SK-N-SH (cell line): ENCODE results near the gene PHC2. TPM values are rescaled to one million over a fixed set of nuclear protein-coding genes. Genes with fewer than 3 reads are reported as not detected.

Experiments
- CTCF ChIA-PET: fragments of 300-600, 350-600 bp; formaldehyde crosslinking; extraction: SDS; loops from one replicate; lab custom pipeline; 2021; lab: Yijun Ruan, JAX
- POLR2A ChIA-PET: fragments of 350-600 bp; sonication (Branson Sonifier 250); formaldehyde crosslinking; extraction: SDS; loops from one replicate; lab custom pipeline; 2020; ENCODE audit warnings: antibody characterized with exemption, inconsistent platforms; lab: Yijun Ruan, JAX
- DNase-seq: peaks from one replicate; pipeline ENCODE4 v3.0.0; 2012
- H2AFZ ChIP-seq: fragments of 200-600 bp; sonication (generic); 2 replicates; pipeline ENCODE4 v1.8.1; 2016; ENCODE audit warnings: antibody characterized with exemption, mild to moderate bottlenecking, low read depth
- H3F3A ChIP-seq: fragments of 200-600 bp; sonication (generic); replicated peaks from 2 replicates; pipeline ENCODE3; 2016; ENCODE audit warnings: antibody characterized with exemption, mild to moderate bottlenecking; ENCODE audit not compliant: insufficient read depth
- H3K27ac ChIP-seq, 2 experiments: fragments of 200-500 bp in 1 of 2; fragments of 200-600 bp in 1 of 2; sonication (Bioruptor generic) in 1 of 2; sonication (generic), shearing (Covaris generic) in 1 of 2; 2 replicates each; pipeline versions ENCODE4 v1.5.1 to v1.6.1; 2014 to 2016; ENCODE audit warnings: low read depth in 2 of 2, inconsistent platforms in 1 of 2, low read length in 1 of 2, mild to moderate bottlenecking in 1 of 2, mixed read lengths in 1 of 2
- H3K27me3 ChIP-seq: fragments of 200-600 bp; sonication (generic), shearing (Covaris generic); 2 replicates; pipeline ENCODE4 v1.6.1; 2016; ENCODE audit warnings: mixed run types; ENCODE audit not compliant: insufficient read depth
- H3K36me3 ChIP-seq, 2 experiments: fragments of 200-500 bp in 1 of 2; fragments of 200-600 bp in 1 of 2; sonication (Bioruptor generic) in 1 of 2; sonication (generic) in 1 of 2; replicated peaks in 1 of 2; 2 replicates each; pipeline versions ENCODE3 to v1.5.1; 2014 to 2016; ENCODE audit warnings: low read length in 1 of 2, mild to moderate bottlenecking in 1 of 2; ENCODE audit not compliant: insufficient read depth in 2 of 2, control insufficient read depth in 1 of 2
- H3K4me1 ChIP-seq, 2 experiments: fragments of 200-500 bp in 1 of 2; fragments of 200-600 bp in 1 of 2; sonication (Bioruptor generic) in 1 of 2; sonication (generic), shearing (Covaris generic) in 1 of 2; 2 replicates each; pipeline versions ENCODE4 v1.5.1 to v1.6.1; 2014 to 2016; ENCODE audit warnings: low read depth in 1 of 2, low read length in 1 of 2, mixed run types in 1 of 2; ENCODE audit not compliant: insufficient read depth in 2 of 2, control insufficient read depth in 1 of 2
- H3K4me2 ChIP-seq: fragments of 200-600 bp; sonication (generic), shearing (Covaris generic); 2 replicates; pipeline ENCODE4 v1.6.1; 2017; ENCODE audit warnings: mixed run types
- H3K4me3 ChIP-seq, 2 experiments: fragments of 200-500 bp in 1 of 2; fragments of 200-600 bp in 1 of 2; sonication (Bioruptor generic) in 1 of 2; sonication (generic), shearing (Covaris generic) in 1 of 2; 2 replicates each; pipeline versions ENCODE4 v1.5.1 to v1.8.1; 2014 to 2016; ENCODE audit warnings: low read depth in 2 of 2, inconsistent platforms in 1 of 2, low read length in 1 of 2, mild to moderate bottlenecking in 1 of 2, mixed read lengths in 1 of 2, moderate library complexity in 1 of 2
- H3K79me2 ChIP-seq: fragments of 200-600 bp; sonication (generic); 2 replicates; pipeline ENCODE4 v1.8.1; 2017; ENCODE audit warnings: mild to moderate bottlenecking; ENCODE audit not compliant: insufficient read depth
- H3K9ac ChIP-seq: fragments of 200-600 bp; sonication (generic); 2 replicates; pipeline ENCODE4 v1.6.1; 2017; ENCODE audit warnings: mixed run types
- H3K9me2 ChIP-seq: fragments of 200-600 bp; sonication (generic); 2 replicates; pipeline ENCODE4 v1.6.1; 2017; ENCODE audit warnings: mixed run types
- H3K9me3 ChIP-seq: fragments of 200-600 bp; sonication (generic); 2 replicates; pipeline ENCODE4 v1.6.1; 2017; ENCODE audit warnings: mixed run types, mild to moderate bottlenecking, moderate library complexity
- H4K20me1 ChIP-seq: fragments of 200-600 bp; sonication (generic); 2 replicates; pipeline ENCODE4 v1.6.1; 2017; ENCODE audit warnings: mild to moderate bottlenecking, mixed run types; ENCODE audit not compliant: insufficient read depth
- CHD2 ChIP-seq: fragments of 150-350 bp; IDR thresholded peaks from 2 replicates; pipeline ENCODE4 v1.6.1; 2018; ENCODE audit warnings: low read length; ENCODE audit not compliant: partially characterized antibody
- EP300 ChIP-seq, 2 experiments: IDR thresholded peaks; 2 replicates each; pipeline versions ENCODE4 v1.4.0 to v1.6.1; 2012; ENCODE audit warnings: borderline replicate concordance in 1 of 2, low read depth in 1 of 2, low read length in 1 of 2
- FOXJ3 ChIP-seq: sonication (generic); formaldehyde crosslinking; IDR thresholded peaks from 2 replicates; pipeline ENCODE4 v1.5.1; 2020; ENCODE audit warnings: mild to moderate bottlenecking, missing genetic modification reagents
- GABPA ChIP-seq: IDR thresholded peaks from 2 replicates; pipeline ENCODE4 v1.4.0; 2012; ENCODE audit warnings: low read depth, mild to moderate bottlenecking
- GATA2 ChIP-seq: sonication (generic); formaldehyde crosslinking; IDR thresholded peaks from 2 replicates; pipeline ENCODE4 v1.5.0; 2020; ENCODE audit warnings: mild to moderate bottlenecking, missing genetic modification reagents
- MXI1 ChIP-seq: IDR thresholded peaks from 2 replicates; pipeline ENCODE4 v1.6.1; 2012; ENCODE audit warnings: mild to moderate bottlenecking, low read depth, low read length, improper control_type of control experiment
- POLR2AphosphoS5 ChIP-seq: IDR thresholded peaks from 2 replicates; pipeline ENCODE4 v1.6.1; 2012; ENCODE audit warnings: low read depth, low read length
- RXRA ChIP-seq: IDR thresholded peaks from 2 replicates; pipeline ENCODE4 v1.4.0; 2012; ENCODE audit warnings: low read depth, mild to moderate bottlenecking, borderline replicate concordance
- SIN3A ChIP-seq: IDR thresholded peaks from 2 replicates; pipeline ENCODE4 v1.6.1; 2012; ENCODE audit warnings: low read depth, mild to moderate bottlenecking, low read length, moderate library complexity, borderline replicate concordance
- TAF1 ChIP-seq: IDR thresholded peaks from 2 replicates; pipeline ENCODE4 v1.6.1; 2012; ENCODE audit warnings: low read depth, mild to moderate bottlenecking, low read length, moderate library complexity, borderline replicate concordance
- TCF12 ChIP-seq: IDR thresholded peaks from 2 replicates; pipeline ENCODE4 v1.4.0; 2012
- TEAD4 ChIP-seq: IDR thresholded peaks from 2 replicates; pipeline ENCODE4 v1.4.0; 2012; ENCODE audit warnings: mild to moderate bottlenecking, borderline replicate concordance; ENCODE audit not compliant: insufficient read depth
- WGBS: methylation state at CpG from one replicate; pipeline ENCODE4 v1.1.6; 2017; ENCODE audit warnings: low lambda C conversion rate; 5-methylcytosine and 5-hydroxymethylcytosine counted together
- polyA plus RNA-seq, 3 experiments: library from polyadenylated mRNA; depleted of rRNA; stranded (reverse); fragments of >200 nt; gene quantifications; 2 replicates each; pipeline ENCODE4 v1.2.3, GENCODE V29; 2012
- TF ChIP-seq, protein P1 (sequence below): fragments of 150-350 bp; IDR thresholded peaks from 2 replicates; pipeline ENCODE4 v1.6.1; 2017; ENCODE audit warnings: antibody characterized with exemption, low read length, low read depth, borderline replicate concordance
- TF ChIP-seq, protein P2 (sequence below): IDR thresholded peaks from 2 replicates; pipeline ENCODE4 v1.4.0; 2012; ENCODE audit warnings: low read depth, borderline replicate concordance
- TF ChIP-seq, protein P3 (sequence below): IDR thresholded peaks from 2 replicates; pipeline ENCODE4 v1.4.0; 2012; ENCODE audit warnings: low read depth
- TF ChIP-seq, protein P4 (sequence below): IDR thresholded peaks from 2 replicates; pipeline ENCODE4 v1.6.1; 2012; ENCODE audit warnings: mild to moderate bottlenecking, low read depth, low read length, moderate library complexity

PHC2 gene
- polyA plus RNA-seq, 1 of the 3 experiments (the other 2 are of a cell fraction), result 98.7 TPM

DNA sequence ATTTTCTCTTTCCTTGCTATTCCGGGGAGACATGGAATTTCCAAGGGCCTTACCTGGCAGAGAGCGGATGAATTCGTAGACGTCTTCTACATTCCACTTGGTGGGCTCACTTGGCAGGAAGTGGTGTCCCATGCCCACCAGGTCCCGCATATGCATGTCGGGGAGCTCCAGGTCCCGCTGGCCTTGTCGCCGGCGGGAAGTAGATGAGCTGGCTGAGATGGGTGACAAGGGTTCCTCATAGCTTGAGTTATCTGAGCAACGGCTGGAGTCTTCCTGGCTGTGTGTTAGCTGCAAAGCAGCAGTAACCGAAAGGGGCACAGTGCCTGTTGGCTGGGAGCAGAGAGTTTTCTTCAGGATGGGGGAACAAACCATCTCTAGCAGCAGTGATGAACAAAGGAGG lies 102.1 kb downstream of the PHC2 start:
- H3K4me3 ChIP-seq, result no peak overlapping the region
- no peaks in the 10 kb centered on the region for H3K27me3 ChIP-seq
- WGBS, result 96% methylated on average over 4 of the region's 12 CpGs
- no peak for TF ChIP-seq CHD2
- TF ChIP-seq SIN3A, result no peak
- no peak for TF ChIP-seq GATA2 (CRISPR knock-in tag)
- TF ChIP-seq POLR2AphosphoS5, result no peak; the same call in 1 of the 2 replicates
- TF ChIP-seq, protein P1, sequence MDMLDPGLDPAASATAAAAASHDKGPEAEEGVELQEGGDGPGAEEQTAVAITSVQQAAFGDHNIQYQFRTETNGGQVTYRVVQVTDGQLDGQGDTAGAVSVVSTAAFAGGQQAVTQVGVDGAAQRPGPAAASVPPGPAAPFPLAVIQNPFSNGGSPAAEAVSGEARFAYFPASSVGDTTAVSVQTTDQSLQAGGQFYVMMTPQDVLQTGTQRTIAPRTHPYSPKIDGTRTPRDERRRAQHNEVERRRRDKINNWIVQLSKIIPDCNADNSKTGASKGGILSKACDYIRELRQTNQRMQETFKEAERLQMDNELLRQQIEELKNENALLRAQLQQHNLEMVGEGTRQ, result no peak
- no peak for TF ChIP-seq MXI1
- TF ChIP-seq GABPA, result no peak
- TF ChIP-seq RXRA, result no peak
- TF ChIP-seq, protein P2, sequence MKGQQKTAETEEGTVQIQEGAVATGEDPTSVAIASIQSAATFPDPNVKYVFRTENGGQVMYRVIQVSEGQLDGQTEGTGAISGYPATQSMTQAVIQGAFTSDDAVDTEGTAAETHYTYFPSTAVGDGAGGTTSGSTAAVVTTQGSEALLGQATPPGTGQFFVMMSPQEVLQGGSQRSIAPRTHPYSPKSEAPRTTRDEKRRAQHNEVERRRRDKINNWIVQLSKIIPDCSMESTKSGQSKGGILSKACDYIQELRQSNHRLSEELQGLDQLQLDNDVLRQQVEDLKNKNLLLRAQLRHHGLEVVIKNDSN, result no peak
- TF ChIP-seq TAF1, result no peak
- no peak for TF ChIP-seq EP300 (IDR thresholded peaks at IDR 0.05; ENCODE audit: borderline replicate concordance in 1 of 2, low read depth in 1 of 2, low read length in 1 of 2)
- H3K9me2 ChIP-seq, result no peaks in the 10 kb centered on the region
- H3K79me2 ChIP-seq, result peaks cover 63% of the 10 kb centered on the region
- H3K36me3 ChIP-seq, result peaks cover 91 to 97% of the 10 kb centered on the region in 2 experiments
- ChIA-PET POLR2A (no interaction called here), CTCF (interaction anchor here (0.9 to 1.0 kb wide), 2 partner anchors 12 to 33 kb away, joined by 3 to 4 read pairs; no protein-coding TSS in a partner anchor)
- peak overlapping the region in 1 of 2 experiments; percentile 53; a peak in 2 of 4 replicates for H3K27ac ChIP-seq
- H3K4me1 ChIP-seq, result peaks cover 14 to 30% of the 10 kb centered on the region in 2 experiments; a peak in 3 of 4 replicates
- no peak for DNase-seq
- no peak overlapping the region for H2AFZ ChIP-seq
- no peak overlapping the region for H3K4me2 ChIP-seq
- H4K20me1 ChIP-seq, result peaks cover 93% of the 10 kb centered on the region
- H3K9me3 ChIP-seq, result no peaks in the 10 kb centered on the region
- peaks cover 41% of the 10 kb centered on the region for H3F3A ChIP-seq
- H3K9ac ChIP-seq, result no peak overlapping the region

DNA sequence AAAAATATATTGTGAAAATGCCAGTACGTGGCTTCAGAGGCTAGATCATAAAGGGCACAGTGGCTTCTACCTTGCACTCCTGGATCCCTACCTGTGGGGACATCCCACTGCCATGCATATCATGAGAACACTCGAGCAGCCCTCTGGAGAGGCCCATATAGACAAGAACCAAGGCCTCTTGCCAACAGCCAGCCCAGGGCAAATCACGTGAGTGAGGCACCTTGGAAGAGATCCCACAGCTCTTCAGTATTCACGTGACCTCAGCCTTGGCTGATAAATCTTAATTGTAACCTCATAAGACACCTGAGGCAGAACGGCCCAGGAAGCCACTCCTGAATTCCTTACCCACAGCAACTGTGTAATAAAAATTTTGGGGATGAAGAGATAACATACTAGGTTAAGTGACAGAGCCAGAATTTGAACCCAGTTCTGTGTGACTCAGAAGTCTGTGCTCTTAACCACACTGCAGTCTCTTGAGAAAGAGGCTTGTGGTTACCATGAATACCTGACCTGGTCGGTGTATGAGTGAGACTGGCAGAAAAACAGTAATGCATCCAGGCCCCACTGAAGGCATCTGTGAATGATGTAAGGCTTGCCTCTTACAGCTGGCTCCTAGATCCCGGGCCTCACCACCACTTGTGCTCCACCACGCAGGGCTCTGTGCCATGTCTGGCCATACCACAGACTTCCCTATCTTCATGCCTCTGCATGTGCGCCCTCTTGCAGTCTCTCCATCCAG lies 103.1 kb downstream of the PHC2 start:
- peaks cover 9 to 22% of the 10 kb centered on the region in 2 experiments; a peak in 3 of 4 replicates for H3K4me1 ChIP-seq
- no peak overlapping the region for H3K4me2 ChIP-seq
- ChIA-PET CTCF (interaction anchor here (0.9 to 1.0 kb wide), 2 partner anchors 10 to 32 kb away, joined by 3 to 4 read pairs; no protein-coding TSS in a partner anchor), POLR2A (no interaction called here)
- DNase-seq, result no peak
- H3K36me3 ChIP-seq, result peaks cover 91 to 97% of the 10 kb centered on the region in 2 experiments
- 78% methylated on average over 7 of the region's 9 CpGs for WGBS
- H3K27me3 ChIP-seq, result no peaks in the 10 kb centered on the region
- no peaks in the 10 kb centered on the region for H3K9me3 ChIP-seq
- no peak overlapping the region for H3K9ac ChIP-seq
- H3K9me2 ChIP-seq, result no peaks in the 10 kb centered on the region
- peak overlapping the region; percentile 4 to 53; a peak in 3 of 4 replicates for H3K27ac ChIP-seq
- peaks cover 88% of the 10 kb centered on the region for H4K20me1 ChIP-seq
- no peak overlapping the region for H2AFZ ChIP-seq
- H3K4me3 ChIP-seq, result no peak overlapping the region
- peaks cover 40% of the 10 kb centered on the region for H3F3A ChIP-seq
- peaks cover 52% of the 10 kb centered on the region for H3K79me2 ChIP-seq
- TF ChIP-seq, protein P3, sequence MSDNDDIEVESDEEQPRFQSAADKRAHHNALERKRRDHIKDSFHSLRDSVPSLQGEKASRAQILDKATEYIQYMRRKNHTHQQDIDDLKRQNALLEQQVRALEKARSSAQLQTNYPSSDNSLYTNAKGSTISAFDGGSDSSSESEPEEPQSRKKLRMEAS, result peak; percentile 70; the same call in 1 of the 2 replicates
- TF ChIP-seq, protein P1, result no peak
- no peak for TF ChIP-seq FOXJ3 (CRISPR knock-in tag)
- TF ChIP-seq SIN3A, result peak; percentile 35; the same call in 1 of the 2 replicates
- peak in 1 of 2 experiments; percentile 21; a peak in 1 of 4 replicates for TF ChIP-seq EP300 (IDR thresholded peaks at IDR 0.05; ENCODE audit: borderline replicate concordance in 1 of 2, low read depth in 1 of 2, low read length in 1 of 2)
- TF ChIP-seq RXRA, result peak; percentile 33; the same call in 1 of the 2 replicates
- TF ChIP-seq TEAD4, result peak; percentile 23; the same call in 1 of the 2 replicates
- TF ChIP-seq TCF12, result peak; percentile 82; the same call in 1 of the 2 replicates
- TF ChIP-seq, protein P4, sequence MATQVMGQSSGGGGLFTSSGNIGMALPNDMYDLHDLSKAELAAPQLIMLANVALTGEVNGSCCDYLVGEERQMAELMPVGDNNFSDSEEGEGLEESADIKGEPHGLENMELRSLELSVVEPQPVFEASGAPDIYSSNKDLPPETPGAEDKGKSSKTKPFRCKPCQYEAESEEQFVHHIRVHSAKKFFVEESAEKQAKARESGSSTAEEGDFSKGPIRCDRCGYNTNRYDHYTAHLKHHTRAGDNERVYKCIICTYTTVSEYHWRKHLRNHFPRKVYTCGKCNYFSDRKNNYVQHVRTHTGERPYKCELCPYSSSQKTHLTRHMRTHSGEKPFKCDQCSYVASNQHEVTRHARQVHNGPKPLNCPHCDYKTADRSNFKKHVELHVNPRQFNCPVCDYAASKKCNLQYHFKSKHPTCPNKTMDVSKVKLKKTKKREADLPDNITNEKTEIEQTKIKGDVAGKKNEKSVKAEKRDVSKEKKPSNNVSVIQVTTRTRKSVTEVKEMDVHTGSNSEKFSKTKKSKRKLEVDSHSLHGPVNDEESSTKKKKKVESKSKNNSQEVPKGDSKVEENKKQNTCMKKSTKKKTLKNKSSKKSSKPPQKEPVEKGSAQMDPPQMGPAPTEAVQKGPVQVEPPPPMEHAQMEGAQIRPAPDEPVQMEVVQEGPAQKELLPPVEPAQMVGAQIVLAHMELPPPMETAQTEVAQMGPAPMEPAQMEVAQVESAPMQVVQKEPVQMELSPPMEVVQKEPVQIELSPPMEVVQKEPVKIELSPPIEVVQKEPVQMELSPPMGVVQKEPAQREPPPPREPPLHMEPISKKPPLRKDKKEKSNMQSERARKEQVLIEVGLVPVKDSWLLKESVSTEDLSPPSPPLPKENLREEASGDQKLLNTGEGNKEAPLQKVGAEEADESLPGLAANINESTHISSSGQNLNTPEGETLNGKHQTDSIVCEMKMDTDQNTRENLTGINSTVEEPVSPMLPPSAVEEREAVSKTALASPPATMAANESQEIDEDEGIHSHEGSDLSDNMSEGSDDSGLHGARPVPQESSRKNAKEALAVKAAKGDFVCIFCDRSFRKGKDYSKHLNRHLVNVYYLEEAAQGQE, result no peak
